ENCODE data around the gene HDAC10.
"Not testable (repeated sequence)": the region's sequence is repeated elsewhere in the genome, so short reads cannot be mapped to it uniquely, and the experiment has no call there.

HDAC10 gene

DNA sequence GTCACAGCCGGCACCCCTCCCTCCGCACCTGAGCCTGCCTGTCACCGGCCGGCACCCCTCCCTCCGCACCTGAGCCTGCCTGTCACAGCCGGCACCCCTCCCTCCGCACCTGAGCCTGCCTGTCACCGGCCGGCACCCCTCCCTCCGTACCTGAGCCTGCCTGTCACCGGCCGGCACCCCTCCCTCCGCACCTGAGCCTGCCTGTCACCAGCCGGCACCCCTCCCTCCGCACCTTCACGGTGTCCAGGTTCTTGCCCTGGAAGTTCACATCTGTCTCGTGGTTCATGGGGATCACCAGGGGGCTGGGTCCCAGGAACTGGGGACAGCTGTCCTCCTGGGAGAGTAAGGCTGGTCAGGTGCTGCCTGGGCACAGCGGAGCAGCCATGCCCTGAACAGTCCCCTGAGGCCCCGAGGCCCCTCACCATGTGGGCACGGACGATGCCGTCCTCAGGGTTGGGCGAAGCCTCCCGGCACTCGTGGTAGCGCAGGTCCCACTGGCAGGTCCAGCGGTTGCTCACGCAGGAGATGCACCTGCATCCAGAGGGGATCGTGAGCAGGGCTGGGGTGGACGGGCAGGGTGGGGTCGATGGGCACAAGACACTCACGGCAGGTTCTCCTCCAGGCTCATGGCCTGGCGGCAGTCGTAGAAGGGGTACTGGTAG, 34.6 kb upstream of the HDAC10 start:
- no peak for DNase-seq

DNA sequence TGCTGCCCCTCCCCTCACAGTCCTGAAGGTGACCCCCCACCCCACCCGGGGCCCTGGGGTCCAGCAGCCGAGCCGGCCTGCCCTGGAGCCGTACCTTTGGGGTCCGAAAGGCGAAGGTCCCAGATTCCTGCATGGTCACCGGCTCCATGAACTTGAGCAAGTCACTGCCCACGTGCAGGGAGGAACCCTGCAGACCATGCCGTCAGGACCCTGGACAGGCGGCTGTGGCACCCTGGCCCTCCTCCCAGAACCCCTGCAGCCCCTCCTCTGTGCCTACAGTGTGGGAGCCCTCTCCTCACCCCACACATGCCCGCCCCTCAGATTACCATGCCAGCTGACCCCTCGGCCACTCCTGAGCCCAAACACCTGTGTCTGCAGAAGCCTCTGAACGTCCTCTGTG, 33.4 kb upstream of the HDAC10 start:
- DNase-seq = no peak

DNA sequence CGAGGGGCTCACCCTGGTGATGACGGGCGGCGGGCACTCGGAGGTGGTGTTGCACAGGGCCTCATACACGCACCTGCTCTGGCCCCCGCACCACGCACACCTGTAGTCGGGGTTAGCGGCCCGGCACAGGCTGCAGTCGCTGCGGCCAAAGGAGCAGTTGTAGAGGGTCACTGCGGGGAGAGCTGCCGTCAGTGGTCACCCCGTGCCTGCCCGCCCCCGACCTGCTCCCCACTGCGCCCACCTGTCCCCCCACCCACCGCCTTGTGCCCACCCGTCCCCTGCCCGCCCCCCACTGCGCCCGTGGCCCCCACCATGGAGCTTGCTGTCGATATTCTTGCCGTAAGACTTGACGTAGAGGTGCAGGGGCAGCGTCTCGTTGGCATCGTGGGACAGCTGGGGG, 32.8 kb upstream of the HDAC10 start:
- DNase-seq = no peak

DNA sequence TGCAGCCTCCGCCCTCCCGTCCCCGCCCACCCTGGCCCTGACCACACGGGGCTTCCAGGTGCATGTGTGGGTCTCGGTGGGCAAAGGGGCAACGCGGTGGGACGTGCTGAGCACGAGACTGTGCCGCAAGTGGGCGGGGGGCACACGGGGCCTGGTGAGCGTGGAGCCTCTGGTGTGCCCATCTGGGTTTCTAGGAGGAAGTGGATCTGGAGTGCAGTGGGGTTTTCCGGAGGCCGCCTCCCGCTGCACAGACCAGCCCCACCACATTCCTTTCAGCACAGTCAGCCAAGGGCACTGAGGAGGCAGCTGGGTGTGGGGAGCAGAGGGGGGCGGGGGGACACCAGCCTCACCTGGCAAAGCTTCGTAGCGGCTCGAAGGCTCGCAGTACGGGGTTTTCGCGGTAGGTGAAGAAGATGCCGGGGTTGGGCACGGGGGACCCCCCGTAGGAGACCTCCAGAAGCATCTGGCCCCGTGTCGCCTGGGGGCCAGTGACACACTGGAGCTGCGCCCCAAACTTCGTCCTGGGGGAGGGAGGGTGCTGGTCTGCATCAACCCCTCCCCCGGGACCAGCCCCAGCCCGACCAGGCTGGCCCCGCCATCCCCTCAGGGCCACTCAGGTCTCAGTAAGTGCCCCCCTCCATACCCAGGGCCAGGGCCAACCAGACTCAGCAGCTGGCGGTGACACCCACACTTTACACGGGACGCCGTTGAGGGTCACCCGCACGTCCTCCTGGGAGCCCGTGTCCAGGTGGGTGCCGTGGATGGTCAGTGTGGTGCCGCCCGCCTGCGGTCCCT, 31.5 kb upstream of the HDAC10 start:
- no peak for DNase-seq

DNA sequence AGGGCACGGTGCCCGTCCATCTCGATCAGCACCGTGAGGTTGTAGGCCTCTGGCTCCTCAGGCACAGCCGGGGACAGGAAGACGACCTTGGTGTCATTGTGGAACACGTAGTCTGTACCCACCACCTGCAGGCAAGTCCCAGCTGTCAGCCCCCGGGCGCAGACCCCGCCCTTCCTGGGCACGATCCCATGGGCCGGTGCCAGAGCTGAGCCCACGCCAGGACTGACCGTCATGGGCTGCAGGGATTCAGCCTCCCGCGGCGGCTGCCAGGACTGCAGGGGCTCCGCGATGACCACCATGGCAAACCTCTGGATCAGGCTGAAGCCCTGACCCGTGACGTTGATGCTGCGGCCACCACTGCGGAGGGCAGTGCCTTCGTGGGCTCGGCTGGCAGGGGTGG, 30.9 kb upstream of the HDAC10 start:
- DNase-seq = no peak

DNA sequence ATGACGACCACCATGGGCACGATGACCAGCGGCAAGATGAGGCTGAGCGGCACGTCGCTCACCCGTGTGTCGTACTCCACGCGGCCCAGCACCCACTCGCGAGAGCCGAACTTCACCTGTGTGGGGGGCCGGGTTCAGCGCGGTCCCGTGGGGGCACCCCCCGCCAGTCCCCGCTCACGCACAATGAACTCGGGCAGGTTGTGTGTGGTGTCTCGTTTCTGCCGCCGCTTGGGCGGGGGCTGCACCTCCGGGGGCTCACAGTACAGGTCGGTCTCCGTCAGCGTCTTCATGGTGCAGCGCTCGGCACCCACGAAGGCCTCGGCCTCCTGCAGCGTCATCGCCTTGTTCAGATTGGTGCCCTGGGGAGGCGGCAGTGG, 30.3 kb upstream of the HDAC10 start:
- DNase-seq = no peak

DNA sequence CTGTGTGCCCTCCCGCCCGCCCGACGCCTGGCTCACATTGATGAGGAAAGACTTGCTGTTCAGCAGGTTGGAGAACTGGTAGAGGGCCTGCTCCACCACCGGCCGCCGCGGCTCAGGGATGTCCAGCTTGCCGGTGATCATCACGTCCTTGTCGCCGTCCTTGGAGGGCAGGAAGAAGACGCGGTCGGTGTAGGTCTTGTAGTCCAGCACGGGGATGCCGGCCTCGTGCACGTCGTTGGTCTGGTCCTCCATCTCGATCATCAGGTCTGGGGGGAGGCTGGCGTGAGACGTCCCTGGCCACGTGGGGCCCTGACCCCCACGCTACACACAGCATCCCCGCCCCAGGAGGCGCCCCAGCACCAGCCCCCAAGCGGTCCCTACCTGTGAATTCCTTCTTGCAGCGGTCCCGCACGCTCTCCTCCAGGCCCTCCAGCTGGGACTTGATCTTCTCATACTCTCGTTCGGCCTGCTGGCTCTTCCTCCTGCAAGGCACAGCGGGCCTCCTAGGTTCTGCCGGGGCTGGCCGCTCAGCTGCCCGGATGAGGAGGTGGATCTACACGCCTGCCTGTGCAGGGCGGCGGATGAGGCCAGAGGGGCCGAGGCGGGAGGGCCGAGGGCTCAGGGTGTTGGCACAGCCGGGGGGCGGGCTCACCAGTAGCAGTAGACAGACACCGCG, 29.8 kb upstream of the HDAC10 start:
- DNase-seq = no peak

DNA sequence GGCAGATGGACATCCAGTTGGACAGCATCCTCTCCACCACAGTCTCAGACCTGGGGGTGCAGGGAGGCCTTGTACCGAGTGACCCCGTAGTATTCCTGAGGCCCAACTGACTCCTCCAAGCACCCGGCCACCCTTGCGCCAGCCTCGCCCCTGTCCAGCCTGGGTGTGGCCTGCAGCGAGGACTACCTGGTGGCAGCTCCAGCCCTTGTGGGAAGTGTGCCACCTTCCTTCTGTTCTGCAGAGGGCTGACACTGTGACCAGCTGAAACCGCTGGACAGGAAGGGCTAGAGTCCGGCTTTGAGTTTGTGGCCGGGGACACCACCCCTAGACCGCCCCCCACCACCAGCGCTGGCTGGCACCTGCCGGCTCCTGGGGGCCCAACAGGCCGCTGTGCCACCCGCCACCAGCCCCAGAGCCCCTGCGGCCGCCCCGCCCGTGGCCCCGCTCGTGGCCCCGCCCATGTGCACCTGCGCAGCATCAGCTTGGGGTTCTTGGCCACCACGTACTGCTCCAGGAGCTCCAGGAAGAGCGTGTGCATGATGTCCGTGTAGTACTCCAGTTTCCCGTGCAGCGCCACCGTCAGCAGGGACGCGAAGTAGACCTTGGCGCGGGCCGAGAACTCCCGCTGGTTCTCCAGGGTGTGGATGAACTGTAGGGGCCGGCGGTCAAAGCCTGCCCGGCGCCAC, 29.1 kb upstream of the HDAC10 start:
- no peak for DNase-seq

DNA sequence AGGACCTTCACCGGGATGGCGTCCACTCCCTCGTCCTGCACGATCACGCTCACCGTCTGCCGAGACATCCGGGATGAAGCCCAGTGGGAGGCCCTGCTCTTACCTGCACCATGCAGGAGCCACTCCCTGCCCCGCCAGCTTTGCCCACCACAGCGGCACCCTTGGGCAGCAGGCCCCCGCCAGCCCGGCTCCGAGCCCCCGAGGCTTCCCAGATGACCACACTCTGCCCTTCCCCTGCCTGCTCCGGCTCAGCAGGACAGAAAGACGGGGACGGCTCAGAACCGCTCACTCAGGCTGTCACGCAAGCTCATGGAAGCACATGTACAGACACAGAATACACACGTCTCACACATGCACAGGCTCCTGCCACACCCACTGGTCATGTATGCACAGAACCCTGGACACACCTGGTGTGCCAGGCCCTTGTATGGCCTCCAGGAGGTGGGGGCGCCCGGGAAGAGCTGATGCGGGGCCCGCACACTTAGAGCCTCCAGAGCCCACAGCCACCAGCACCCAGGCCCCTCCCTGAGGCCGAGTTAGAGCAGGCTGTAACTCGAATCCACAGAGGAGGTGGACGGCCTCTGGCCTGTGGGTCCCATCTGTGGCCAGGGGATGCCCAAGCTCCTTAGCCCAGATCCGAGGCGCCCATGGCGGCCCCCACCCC, 28.0 kb upstream of the HDAC10 start:
- DNase-seq = no peak

DNA sequence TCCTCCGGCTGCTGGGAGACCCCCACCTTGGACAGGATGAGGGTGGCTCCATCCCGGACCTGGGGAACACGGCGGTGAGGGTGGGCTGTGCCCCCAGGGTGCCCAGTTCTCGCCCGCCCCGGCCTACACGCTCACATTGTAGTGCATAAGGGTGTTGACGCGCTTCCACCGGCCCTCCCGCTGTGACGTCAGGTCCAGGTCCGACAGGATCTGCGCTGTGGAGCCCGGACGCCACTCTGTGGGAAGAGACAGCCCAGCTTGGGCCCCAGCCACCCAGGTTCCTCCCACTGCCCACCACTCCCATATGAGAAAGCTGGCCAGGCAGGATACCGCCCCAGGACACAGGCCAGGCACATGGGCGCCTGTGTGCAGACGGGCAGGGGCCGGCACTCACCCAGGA, 27.4 kb upstream of the HDAC10 start:
- DNase-seq = no peak

DNA sequence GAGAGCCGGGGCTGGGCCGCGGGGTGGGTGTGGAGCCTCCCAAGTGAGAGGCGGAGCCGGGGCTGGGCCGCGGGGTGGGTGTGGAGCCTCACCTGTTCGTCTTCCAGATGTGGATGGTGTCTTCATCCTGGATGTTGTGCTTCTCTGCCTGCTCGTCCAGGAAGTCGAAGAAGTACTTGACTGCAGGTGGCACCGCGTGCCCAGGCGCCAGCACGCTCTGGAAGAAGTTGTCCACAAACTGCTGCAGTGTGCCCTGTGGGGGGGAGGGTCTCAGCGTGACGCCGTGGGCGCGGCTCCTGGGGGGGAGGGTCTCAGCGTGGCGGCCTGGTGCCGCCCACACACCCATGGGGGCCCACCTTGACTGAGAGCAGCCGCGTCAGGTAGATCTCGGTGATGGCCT, 26.7 kb upstream of the HDAC10 start:
- DNase-seq = no peak

DNA sequence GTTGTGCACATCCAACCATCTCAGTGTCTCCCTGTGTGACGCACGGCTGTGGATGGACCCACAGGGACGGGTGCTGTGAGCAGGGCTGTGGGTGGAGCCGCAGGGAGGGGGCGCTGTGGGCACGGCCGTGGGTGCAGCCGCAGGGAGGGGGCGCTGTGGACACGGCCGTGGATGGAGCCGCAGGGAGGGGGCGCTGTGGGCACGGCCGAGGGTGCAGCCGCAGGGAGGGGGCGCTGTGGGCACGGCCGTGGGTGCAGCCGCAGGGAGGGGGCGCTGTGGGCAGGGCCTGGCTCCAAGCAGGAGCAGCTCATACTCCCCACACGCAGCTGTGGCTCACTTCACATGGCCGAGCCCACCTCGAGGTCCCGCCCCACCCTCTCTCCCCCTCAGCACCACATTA, 25.1 kb upstream of the HDAC10 start:
- DNase-seq = no peak

DNA sequence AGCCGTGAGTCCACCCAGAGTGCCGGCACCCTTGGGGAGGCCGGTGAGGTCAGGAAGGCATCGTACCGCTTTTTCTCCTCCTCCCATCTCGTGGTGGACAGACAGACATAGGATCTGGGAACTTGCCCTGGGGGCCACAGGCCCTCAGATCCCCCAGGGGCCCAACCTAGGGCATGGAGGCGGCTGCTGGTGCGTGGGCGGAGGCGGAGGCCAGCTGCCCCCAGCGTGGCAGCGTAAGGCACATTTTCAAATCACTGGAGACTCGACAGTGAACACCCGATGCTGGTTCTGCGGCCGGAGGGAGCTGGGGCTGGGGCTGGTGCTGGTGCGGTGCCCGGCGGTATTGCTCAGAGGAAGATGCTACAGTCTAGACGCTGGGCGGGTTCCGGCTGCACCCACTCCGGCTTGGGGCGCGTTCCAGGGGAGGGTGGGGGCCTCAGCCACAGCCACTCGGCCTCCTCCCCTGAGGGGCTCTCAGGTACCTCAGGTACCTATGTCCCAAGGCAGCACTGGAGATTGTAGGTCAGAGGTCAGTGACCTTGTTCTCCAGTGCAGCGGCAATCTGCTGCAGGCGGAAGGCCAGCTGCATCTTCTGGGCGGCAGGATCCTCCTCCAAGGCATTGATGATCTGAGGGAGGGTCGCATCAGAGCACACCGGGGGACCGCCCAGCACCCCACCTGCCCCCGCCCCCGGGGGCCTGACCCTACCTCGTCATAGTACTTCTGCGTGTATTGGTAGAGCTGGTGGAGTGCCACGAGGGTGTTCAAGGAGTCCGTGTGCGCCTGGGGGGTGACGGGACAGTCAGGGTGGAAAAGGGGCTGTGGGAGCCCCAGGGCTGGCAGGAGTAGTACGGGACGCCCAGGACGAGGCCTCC, 24.4 kb upstream of the HDAC10 start:
- DNase-seq = no peak

DNA sequence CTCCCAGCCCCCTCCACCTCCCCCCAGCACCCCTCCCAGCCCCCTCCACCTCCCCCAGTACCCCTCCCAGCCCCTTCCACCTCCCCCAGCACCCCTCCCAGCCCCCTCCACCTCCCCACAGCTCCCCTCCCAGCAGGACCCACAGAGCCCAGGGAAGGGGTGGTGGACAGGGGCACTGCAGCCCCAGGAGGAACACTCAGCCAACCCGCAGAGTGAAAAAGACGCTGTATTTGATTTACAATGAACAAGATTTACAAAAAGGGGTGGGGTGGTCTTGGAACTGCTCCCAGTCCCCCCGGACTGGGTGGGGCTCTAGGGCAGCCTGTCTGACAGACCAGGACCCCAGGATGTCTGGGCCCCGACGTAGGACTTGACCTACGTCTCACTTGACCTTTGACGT, 23.7 kb upstream of the HDAC10 start:
- no peak for DNase-seq

DNA sequence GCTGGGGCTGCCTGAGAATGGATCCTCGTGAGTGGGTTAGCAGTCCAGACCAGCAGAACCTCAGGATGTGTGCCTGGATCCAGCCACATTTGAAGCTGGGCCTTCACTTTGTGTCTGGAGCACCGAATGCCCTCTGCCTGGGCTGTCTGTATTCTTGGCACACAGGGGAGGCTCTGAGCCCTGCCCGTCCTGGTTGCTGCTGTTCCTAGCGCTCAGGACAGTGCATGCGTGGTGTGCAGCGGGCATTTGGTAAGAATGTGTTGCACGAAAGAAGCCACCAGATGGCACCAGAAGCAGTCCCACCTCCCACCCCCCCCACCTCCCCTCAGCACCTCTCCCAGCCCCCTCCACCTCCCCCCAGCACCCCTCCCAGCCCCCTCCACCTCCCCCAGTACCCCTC, 23.2 kb upstream of the HDAC10 start:
- no peak for DNase-seq

DNA sequence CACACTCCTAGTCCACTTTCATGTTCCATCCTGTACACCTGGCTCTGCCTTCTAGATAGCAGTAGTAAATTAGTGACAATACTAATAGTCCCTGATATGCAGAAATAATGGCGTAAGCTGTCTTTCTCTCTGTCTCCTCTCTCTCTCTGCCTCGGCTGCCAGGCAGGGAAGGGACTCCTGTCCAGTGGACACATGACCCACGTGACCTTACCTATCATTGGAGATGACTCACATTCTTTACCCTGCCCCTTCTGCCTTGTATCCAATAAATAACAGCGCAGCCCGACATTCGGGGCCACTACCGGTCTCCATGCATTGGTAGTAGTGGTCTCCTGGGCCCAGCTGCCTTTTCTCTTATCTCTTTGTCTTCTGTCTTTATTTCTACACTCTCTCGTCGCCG, 22.7 kb upstream of the HDAC10 start:
- not testable (repeated sequence) for DNase-seq

DNA sequence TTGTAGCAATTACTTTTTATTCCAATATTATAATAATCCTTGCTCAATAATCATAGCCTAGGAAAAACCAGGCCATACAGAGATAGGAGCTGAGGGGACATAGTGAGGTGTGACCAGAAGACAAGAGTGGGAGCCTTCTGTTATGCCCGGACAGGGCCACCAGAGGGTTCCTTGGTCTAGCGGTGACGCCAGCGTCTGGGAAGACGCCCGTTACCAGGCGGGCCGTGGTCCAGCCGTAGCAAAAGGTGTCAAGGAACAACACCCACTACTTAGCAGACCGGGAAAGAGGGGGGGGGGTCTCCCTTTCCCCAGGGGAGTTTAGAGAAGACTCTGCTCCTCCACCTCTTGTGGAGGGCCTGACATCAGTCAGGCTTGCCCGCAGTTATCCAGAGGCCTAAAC, 22.3 kb upstream of the HDAC10 start:
- not testable (repeated sequence) for DNase-seq

DNA sequence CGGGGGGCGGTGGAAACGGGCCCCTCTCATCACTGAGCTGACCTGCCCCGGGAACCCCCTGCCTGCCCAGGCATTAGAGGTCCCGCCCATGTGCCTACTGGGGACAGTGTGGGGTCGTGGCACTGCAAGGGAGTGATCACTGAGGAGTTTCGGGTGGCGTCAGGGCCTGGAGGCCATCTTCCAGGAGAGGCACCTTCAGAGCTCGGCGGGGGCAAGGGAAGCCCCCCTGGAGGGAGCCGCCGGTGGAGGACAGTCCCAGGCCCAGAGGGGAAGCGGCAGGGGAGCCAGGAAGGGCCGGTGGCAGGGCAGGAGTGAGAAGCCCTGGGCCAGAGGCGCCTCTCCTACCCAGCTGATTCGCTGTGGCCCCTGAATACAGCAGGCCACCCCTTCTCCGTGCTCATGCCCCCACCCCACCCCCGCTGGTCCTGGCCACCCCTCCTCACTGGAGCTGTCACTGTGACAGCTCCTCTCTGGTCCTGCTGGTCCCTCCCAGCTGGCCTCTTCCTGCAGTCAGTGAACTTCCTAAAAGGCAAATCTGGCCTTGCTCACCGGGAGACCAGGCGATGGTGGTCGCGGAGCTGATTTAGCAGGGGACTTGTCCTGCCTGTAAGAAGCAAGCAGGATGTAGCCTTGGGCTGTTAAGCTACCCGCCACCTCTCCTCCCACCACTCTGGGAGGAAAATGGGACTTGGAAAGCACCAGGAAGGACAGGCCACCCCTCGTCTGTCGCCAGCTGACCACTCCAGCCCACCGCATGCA, 21.2 kb upstream of the HDAC10 start:
- no peak for DNase-seq

DNA sequence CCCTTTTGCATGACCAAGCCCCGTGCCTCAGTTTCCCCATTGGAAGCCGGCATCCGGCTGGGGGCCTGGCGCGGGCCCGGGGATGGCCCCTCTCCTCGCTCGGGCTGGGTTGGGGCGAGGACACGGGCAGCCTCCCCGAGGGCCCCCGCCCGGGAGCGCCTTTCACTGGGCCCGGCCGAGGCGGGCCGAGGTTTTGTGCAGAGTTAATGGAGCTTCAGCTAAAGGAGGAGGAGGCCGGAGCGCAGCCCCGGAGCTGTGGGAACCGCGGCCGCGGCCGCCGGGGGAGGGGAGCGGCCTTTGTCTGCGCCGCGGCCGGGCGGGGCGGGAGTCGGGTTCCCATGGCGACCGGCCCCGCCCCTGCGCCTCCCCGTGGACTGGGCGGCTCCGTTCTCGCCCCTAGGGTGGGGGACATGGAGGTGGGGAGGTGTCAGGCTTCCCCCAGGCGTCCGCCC, 20.5 kb upstream of the HDAC10 start:
- no peak for DNase-seq

DNA sequence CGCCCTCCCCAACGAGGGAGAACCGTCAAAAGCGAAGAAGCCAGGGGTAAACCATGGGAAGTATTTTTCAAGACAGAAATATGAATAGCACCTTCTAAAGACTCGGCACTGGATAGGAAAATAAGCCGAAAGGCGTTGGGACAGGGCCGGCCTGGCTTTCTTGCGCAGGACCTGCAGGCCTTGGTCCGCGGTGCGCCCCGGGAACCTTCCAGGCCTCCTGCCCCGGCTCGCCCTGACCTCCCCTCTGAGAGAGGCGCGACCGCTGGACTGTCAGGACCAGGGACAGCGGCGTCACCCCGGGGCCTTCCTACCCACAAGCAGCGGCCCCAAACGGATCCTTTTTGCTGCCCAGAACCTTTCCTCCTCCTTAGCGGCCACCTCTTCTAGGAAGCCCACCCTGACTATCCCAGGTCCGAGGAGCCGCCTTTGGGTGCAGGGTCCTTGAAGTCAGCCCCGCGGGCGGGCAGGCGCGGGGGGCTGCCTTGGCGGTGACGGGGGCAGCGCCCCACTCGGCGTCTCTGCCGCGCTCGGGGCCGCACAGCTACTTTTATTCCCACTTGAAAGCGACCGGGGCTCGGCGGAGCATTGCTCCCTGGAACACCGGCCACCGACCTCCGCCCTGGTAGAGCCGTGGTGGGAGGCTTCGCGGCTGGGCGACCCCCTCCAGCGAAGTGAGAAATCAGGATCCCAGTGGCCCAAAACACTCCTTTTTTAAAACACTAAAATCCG, 19.8 kb upstream of the HDAC10 start:
- no peak for DNase-seq

Measured in DMS 273 treated with DMSO at 0.1 percent for 48 hours (cell line).